CD4-positive, CD25-positive, alpha-beta regulatory T cell (primary cell): ENCODE results near the gene PARP1. TPM values are rescaled to one million over a fixed set of nuclear protein-coding genes. Genes with fewer than 3 reads are reported as not detected.
A peak's percentile ranks its signal among the peaks of the same experiment; 100 is the strongest.

Source experiments
- ATAC-seq, 2 donors: fragments of 150-1000 bp; cut with Tn5 transposase; one replicate each; pipeline ENCODE4 v1.10.0; 2021; ENCODE audit warnings: low read depth in 2 of 2, moderate number of reproducible peaks in 2 of 2, moderate library complexity in 1 of 2
- DNase-seq, 3 donors: peaks; one replicate each; pipeline versions ENCODE4 v3.0.0 to v3.0.0-alpha.2; 2012 to 2022; ENCODE audit warnings: mixed read lengths in 1 of 3
- H3K27ac ChIP-seq: one replicate; pipeline ENCODE4 v1.7.0; 2013; ENCODE audit warnings: mild to moderate bottlenecking, low read length; ENCODE audit not compliant: insufficient read depth, poor library complexity, severe bottlenecking
- H3K27me3 ChIP-seq: one replicate; pipeline ENCODE4 v1.7.0; 2013; ENCODE audit warnings: low read length; ENCODE audit not compliant: control insufficient read depth, insufficient read depth
- H3K36me3 ChIP-seq: one replicate; pipeline ENCODE4 v1.7.0; 2013; ENCODE audit warnings: mild to moderate bottlenecking, low read length, moderate library complexity; ENCODE audit not compliant: control insufficient read depth, insufficient read depth
- H3K4me1 ChIP-seq: 2 replicates; pipeline ENCODE4 v1.7.0; 2013; ENCODE audit warnings: mild to moderate bottlenecking, low read length; ENCODE audit not compliant: insufficient read depth, control insufficient read depth, poor library complexity, severe bottlenecking
- H3K4me3 ChIP-seq: one replicate; pipeline ENCODE4 v1.7.0; 2013; ENCODE audit warnings: low read depth, mild to moderate bottlenecking, low read length, moderate library complexity
- H3K9me3 ChIP-seq, 2 experiments: 1 replicate in 1 of 2; 2 replicates in 1 of 2; pipeline ENCODE4 v1.7.0; 2013; ENCODE audit warnings: low read length in 2 of 2, mild to moderate bottlenecking in 1 of 2, moderate library complexity in 1 of 2; ENCODE audit not compliant: control insufficient read depth in 2 of 2
- H3K27ac Mint-ChIP-seq, 3 donors: one replicate each; pipeline ENCODE4 v1.8.0; 2020 to 2022; ENCODE audit warnings: mild to moderate bottlenecking in 3 of 3, mixed read lengths in 3 of 3, moderate library complexity in 2 of 3
- H3K27me3 Mint-ChIP-seq: one replicate; pipeline ENCODE4 v1.8.0; 2022; ENCODE audit warnings: mild to moderate bottlenecking, mixed read lengths
- H3K36me3 Mint-ChIP-seq: one replicate; pipeline ENCODE4 v1.8.0; 2020; ENCODE audit warnings: mixed read lengths
- H3K4me1 Mint-ChIP-seq, 4 donors: one replicate each; pipeline ENCODE4 v1.8.0; 2020 to 2022; ENCODE audit warnings: mixed read lengths in 4 of 4, mild to moderate bottlenecking in 1 of 4
- H3K4me3 Mint-ChIP-seq, 4 donors: one replicate each; pipeline ENCODE4 v1.8.0; 2020 to 2022; ENCODE audit warnings: mild to moderate bottlenecking in 4 of 4, mixed read lengths in 4 of 4, moderate library complexity in 3 of 4
- H3K9me3 Mint-ChIP-seq, 7 donors: one replicate each; pipeline ENCODE4 v1.8.0; 2020 to 2022; ENCODE audit warnings: mixed read lengths in 7 of 7, mild to moderate bottlenecking in 3 of 7, moderate library complexity in 2 of 7
- polyA plus RNA-seq, 4 donors: library from polyadenylated mRNA; unstranded; fragments of 300-500 nt; fragmentation: Illumina TruSeq; gene quantifications; one replicate each; pipeline ENCODE4 v1.2.3, GENCODE V29; 2021
- total RNA-seq: library from RNA; stranded (reverse); gene quantifications from one replicate; pipeline ENCODE4 v1.2.3, GENCODE V29; 2022

The PARP1 gene
- total and polyA plus RNA-seq, 5 donors from 2014 or later, result 99.1 to 129 (median 108) TPM

DNA sequence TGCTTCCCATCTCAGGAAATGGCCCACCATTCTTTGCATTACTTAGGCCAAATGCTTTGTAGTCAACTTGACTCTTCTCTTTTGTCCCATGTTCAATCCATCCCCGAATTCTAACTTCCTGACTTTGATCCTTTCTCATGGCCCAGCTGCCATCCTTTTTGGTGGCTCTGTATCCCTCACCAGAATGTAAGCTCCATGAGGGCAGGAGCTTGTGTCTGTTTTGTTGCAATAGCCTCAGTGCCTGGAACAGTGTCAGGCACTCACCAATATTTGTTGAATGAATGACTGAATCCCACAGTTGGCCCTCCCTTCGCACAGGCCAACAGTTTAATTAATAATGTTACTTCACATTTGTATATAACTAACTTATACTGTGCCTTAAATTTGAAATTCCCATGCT, 3.1 kb upstream of the PARP1 start:
- H3K9me3 ChIP-seq, result no peaks in the 10 kb centered on the region
- Mint-ChIP-seq H3K9me3 (peaks cover 0 to 2% (median 0%) of the 10 kb centered on the region in 7 donors), H3K36me3 (peaks cover 3% of the 10 kb centered on the region), H3K4me1 (peaks cover 8 to 22% (median 17%) of the 10 kb centered on the region in 4 donors), H3K27ac (no peak overlapping the region), H3K27me3 (peaks cover 10% of the 10 kb centered on the region), H3K4me3 (peak overlapping the region in 2 of 4 donors; percentile 31 to 62)
- H3K27me3 ChIP-seq, result no peaks in the 10 kb centered on the region
- no peak for DNase-seq
- no peaks in the 10 kb centered on the region for H3K36me3 ChIP-seq
- H3K27ac ChIP-seq, result no peak overlapping the region
- H3K4me1 ChIP-seq, result peaks cover 19% of the 10 kb centered on the region
- no peak for ATAC-seq
- H3K4me3 ChIP-seq, result no peak overlapping the region

DNA sequence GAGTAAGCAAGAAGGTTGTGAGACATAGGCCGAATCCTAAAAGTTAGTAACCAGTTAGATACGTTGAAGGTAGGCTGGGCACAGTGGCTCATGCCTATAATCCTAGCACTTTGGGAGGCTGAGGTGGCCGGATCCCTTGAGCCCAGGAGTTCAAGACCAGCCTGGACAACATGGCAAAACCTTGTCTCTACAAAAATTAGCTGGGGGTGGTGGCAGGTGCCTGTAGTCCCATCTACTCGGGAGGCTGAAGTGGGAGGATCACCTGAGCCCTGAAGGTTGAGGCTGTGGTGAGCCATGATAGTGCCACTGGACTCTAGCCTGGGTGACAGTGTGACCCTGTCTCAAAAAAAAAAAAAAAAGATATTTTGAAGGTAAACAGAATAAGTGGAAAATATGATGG, 1.5 kb upstream of the PARP1 start:
- H3K4me1 Mint-ChIP-seq, result peaks cover 17 to 37% (median 27%) of the 10 kb centered on the region in 4 donors
- H3K27me3 Mint-ChIP-seq, result peaks cover 10% of the 10 kb centered on the region
- H3K36me3 Mint-ChIP-seq, result peaks cover 3% of the 10 kb centered on the region
- peaks cover 35% of the 10 kb centered on the region for H3K4me1 ChIP-seq
- no peak overlapping the region for H3K4me3 ChIP-seq
- H3K27me3 ChIP-seq, result no peaks in the 10 kb centered on the region
- peak overlapping the region in 2 of 3 donors; percentile 72 to 96 for H3K27ac Mint-ChIP-seq
- no peaks in the 10 kb centered on the region for H3K36me3 ChIP-seq
- ATAC-seq, result no peak
- peak overlapping the region in 3 of 4 donors; percentile 19 to 86 (median 47) for H3K4me3 Mint-ChIP-seq
- peaks cover 0 to 2% (median 0%) of the 10 kb centered on the region in 7 donors for H3K9me3 Mint-ChIP-seq
- H3K27ac ChIP-seq, result peak overlapping the region; percentile 8
- DNase-seq, result no peak
- H3K9me3 ChIP-seq, result no peaks in the 10 kb centered on the region

DNA sequence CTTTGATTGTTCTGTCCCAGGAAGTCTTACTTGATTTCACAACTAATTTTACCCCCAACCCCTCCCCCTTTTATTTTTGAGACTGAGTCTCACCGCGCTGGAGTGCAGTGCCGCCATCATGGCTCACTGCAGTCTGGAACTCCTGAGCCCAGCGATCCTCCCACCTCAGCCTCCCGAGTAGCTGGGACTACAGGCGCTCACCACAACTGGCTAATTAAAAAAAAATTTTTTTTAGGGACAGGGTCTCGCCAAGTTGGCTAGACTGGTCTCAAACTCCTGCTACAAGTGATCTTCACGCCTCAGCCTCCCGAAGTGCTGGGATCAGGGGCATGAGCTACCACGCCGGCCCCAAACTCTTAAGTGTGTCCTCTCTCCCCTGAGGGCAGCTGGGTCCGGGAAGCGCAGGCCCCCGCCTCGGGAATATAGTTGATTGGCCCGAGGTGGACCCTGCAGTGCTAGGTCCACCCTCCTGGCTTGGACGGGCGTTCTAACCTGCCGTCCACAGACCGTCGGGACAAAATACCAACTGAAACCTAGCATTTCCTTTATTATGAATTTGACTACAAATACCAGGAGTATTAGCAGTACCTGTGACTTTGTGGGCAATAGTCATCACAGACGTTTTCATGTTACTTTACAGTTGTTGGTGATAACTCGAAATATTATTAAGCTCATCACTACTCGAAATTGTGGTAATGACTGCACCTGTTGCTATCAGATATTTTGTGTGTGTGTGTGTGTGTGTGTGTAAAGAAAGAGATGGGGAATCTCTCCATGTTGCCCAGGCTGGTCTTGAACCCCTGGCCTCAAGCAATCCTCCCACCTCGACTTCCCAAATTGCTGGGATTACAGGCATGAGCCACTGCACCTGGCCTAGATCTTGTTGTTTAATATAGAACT, 642 bp upstream of the PARP1 start:
- Mint-ChIP-seq H3K27me3 (peaks cover 4% of the 10 kb centered on the region), H3K4me1 (peaks cover 17 to 46% (median 35%) of the 10 kb centered on the region in 4 donors), H3K36me3 (peaks cover 9% of the 10 kb centered on the region), H3K9me3 (peaks cover 0 to 2% (median 0%) of the 10 kb centered on the region in 7 donors), H3K4me3 (peak overlapping the region; percentile 86 to 93 (median 90)), H3K27ac (peak overlapping the region; percentile 72 to 96 (median 89))
- no peaks in the 10 kb centered on the region for H3K9me3 ChIP-seq
- H3K36me3 ChIP-seq, result no peaks in the 10 kb centered on the region
- ATAC-seq (no peak), DNase-seq (peak in 1 of 3 donors; percentile 6)
- peaks cover 44% of the 10 kb centered on the region for H3K4me1 ChIP-seq
- no peak overlapping the region for H3K4me3 ChIP-seq
- H3K27ac ChIP-seq, result peak overlapping the region; percentile 82
- H3K27me3 ChIP-seq, result no peaks in the 10 kb centered on the region

DNA sequence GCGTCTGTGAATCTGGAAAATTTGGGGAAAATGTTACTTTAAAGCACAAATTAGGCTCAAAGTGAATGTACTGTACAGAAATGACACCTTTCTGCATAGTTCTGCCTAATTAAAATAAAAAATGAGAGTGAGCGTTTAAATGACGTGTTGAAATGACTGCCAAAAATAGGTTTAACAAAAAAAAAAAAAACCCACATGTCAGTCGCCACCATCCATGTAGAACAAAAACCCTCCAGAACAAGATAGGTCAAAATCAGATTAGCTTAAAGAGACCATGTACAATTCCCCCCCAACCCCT, 745 bp downstream of the PARP1 start:
- peaks cover 56% of the 10 kb centered on the region for H3K4me1 ChIP-seq
- peak overlapping the region; percentile 93 to 99 (median 97) for H3K4me3 Mint-ChIP-seq
- peak overlapping the region; percentile 99 for H3K4me3 ChIP-seq
- no peaks in the 10 kb centered on the region for H3K9me3 ChIP-seq
- DNase-seq (peak in 1 of 3 donors; percentile 53), ATAC-seq (no peak)
- H3K9me3 Mint-ChIP-seq, result peaks cover 0 to 2% (median 0%) of the 10 kb centered on the region in 7 donors
- H3K36me3 Mint-ChIP-seq, result peaks cover 17% of the 10 kb centered on the region
- peaks cover 12 to 57% (median 41%) of the 10 kb centered on the region in 4 donors for H3K4me1 Mint-ChIP-seq
- peaks cover 4% of the 10 kb centered on the region for H3K27me3 Mint-ChIP-seq
- no peaks in the 10 kb centered on the region for H3K27me3 ChIP-seq
- peak overlapping the region; percentile 17 to 96 (median 93) for H3K27ac Mint-ChIP-seq
- H3K36me3 ChIP-seq, result peaks cover 8% of the 10 kb centered on the region
- peak overlapping the region; percentile 82 for H3K27ac ChIP-seq

DNA sequence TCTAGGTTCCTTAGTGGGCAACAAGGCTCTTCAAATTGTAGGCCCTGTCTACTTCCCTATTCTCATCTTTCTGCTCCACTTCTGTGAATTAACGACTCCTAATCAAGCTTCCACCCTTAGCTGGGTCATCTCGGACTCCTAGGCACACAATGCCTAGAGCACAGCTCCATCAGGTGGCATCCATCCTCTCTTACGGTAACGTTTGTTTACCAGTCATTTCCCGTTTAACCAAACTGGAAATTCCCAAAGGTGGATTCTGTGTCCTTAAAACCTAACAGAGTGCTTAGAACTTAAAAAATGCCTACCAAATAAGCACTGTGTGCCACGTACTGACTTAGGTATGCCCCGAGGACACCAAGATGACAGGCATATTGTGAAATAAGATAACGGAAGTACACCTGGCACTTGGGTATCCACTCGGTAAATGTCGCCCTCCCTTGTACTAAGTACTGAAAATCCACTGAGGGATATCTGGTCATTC, 1.5 kb downstream of the PARP1 start:
- peaks cover 56% of the 10 kb centered on the region for H3K4me1 ChIP-seq
- Mint-ChIP-seq H3K27ac (peak overlapping the region; percentile 93 to 98 (median 96)), H3K4me3 (peak overlapping the region; percentile 93 to 99 (median 97)), H3K4me1 (peaks cover 15 to 64% (median 46%) of the 10 kb centered on the region in 4 donors), H3K9me3 (peaks cover 0 to 2% (median 0%) of the 10 kb centered on the region in 7 donors), H3K36me3 (peaks cover 22% of the 10 kb centered on the region), H3K27me3 (peaks cover 4% of the 10 kb centered on the region)
- H3K27me3 ChIP-seq, result no peaks in the 10 kb centered on the region
- H3K9me3 ChIP-seq, result no peaks in the 10 kb centered on the region
- DNase-seq (peak in 2 of 3 donors; percentile 34 to 71), ATAC-seq (peak in 1 of 2 donors; percentile 12)
- peak overlapping the region; percentile 82 for H3K27ac ChIP-seq
- H3K36me3 ChIP-seq, result peaks cover 15% of the 10 kb centered on the region
- peak overlapping the region; percentile 99 for H3K4me3 ChIP-seq

DNA sequence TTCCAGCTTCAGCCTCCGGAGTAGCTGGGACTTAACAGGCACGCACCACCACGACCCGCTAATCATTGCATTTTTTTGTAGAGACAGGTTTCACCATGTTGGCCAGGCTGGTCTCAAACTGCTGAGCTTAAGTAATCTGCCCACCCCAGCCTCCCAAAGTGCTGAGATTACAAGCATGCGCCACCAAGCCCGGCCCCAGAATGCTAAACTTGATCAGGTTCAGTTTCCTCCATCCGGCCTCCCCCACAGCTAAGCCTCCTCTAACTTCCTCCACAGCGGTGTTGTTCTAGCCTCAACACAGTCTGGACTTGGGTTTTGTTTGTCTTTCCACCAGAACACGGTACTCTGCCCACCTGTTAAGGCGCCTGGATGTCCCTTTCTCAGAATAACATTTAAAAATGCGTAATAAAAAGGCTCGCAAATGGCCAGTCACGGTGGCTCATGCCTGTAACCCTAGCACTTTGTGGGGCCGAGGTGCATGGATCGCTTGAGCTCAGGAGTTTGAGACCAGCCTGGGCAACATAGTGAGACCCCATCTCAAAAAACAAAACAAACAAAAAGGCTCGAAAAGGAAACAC, 2.4 kb downstream of the PARP1 start:
- H3K36me3 Mint-ChIP-seq, result peaks cover 31% of the 10 kb centered on the region
- peak overlapping the region; percentile 99 for H3K4me3 ChIP-seq

DNA sequence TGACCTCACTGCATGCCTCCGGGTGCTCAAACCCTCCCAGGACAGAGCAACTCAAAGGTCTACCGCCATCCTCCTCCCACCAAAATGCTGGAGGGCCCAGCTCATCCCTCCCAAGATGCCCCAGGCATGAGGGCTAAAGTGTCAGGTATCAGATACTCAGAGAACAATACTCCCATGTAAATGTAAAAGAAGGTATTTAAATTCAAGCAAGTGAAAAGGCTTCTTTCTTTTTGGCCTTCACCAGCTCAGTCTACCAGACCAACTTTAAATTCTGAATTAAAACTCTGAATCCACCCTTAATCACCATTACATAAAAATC, 3.0 kb downstream of the PARP1 start:
- Histone ChIP-seq H3K9me3 (no peaks in the 10 kb centered on the region), H3K36me3 (peaks cover 31% of the 10 kb centered on the region), H3K27ac (no peak overlapping the region), H3K4me1 (peaks cover 60% of the 10 kb centered on the region), H3K4me3 (peak overlapping the region; percentile 99), H3K27me3 (no peaks in the 10 kb centered on the region)
- ATAC-seq, result no peak
- Mint-ChIP-seq H3K9me3 (no peaks in the 10 kb centered on the region), H3K27ac (peak overlapping the region in 1 of 3 donors; percentile 96), H3K36me3 (peaks cover 38% of the 10 kb centered on the region), H3K4me3 (peak overlapping the region; percentile 93 to 99 (median 97)), H3K27me3 (peaks cover 4% of the 10 kb centered on the region), H3K4me1 (peaks cover 23 to 80% (median 55%) of the 10 kb centered on the region in 4 donors)
- no peak for DNase-seq

More for the DNA sequence above, 2.4 kb downstream of the PARP1 start:
- Histone ChIP-seq H3K27ac (peak overlapping the region; percentile 82), H3K36me3 (peaks cover 25% of the 10 kb centered on the region), H3K4me1 (peaks cover 59% of the 10 kb centered on the region), H3K27me3 (no peaks in the 10 kb centered on the region), H3K9me3 (no peaks in the 10 kb centered on the region)
- ATAC-seq (no peak), DNase-seq (peak in 2 of 3 donors; percentile 32 to 65)
- Mint-ChIP-seq H3K4me1 (peaks cover 23 to 73% (median 54%) of the 10 kb centered on the region in 4 donors), H3K27me3 (peaks cover 4% of the 10 kb centered on the region), H3K27ac (peak overlapping the region; percentile 85 to 96 (median 89)), H3K9me3 (no peaks in the 10 kb centered on the region), H3K4me3 (peak overlapping the region; percentile 93 to 99 (median 97))
